Measurements from ENCODE around the gene DNAJC4.

DNAJC4 gene

DNA sequence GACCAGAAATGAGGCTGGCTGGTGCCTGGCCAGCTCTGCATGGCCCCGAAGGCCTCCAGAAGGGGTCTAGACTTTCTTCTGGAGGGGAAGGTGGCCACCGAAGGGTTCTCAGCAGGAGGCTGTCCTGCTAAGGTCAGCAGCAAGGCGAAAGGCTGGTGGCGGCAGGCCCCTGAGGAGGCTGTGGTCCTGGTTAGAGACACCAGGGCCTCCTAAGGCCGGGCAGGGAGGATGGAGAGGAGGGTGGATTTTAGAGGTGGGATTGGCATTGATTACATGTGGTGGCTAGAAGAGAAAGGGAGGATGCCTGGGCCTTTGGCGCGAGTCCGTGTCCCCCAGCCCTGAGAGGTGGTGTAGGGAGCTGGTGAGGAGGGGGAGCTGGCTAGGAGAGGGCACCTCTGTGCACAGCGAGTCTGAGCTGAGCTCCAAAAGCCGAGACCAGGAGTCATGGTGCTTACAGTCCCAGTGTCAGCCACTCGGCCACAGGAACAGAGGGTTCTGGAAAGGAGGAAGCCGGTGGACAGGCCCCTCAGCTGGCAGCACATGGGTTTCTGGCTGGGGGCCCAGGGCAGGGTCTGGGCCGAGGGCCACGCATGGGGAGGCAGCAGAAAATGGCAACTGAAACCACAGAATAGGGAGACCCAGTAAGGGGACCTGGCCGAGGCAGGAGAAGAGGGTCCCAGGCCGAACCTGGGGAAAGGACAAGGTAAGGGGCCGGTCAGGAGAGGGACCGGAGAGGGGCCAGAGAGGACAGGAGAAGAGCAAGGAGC, 21.4 kb upstream of the DNAJC4 start:
- no peak for DNase-seq

DNA sequence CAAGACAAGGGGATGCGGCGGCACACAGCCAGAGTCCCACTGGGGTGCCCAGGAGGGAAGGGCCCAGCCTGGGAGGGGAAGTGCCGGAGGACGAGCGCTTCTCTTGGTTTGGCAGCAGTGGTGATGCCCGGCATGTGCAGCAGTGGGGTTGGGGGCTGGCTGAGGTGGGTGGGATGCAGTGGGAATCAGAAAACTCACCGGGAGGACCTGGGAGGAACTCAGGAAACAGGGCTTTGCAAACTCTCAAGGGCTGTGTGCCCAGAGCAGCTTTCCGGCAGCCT, 20.8 kb upstream of the DNAJC4 start:
- DNase-seq: no peak

DNA sequence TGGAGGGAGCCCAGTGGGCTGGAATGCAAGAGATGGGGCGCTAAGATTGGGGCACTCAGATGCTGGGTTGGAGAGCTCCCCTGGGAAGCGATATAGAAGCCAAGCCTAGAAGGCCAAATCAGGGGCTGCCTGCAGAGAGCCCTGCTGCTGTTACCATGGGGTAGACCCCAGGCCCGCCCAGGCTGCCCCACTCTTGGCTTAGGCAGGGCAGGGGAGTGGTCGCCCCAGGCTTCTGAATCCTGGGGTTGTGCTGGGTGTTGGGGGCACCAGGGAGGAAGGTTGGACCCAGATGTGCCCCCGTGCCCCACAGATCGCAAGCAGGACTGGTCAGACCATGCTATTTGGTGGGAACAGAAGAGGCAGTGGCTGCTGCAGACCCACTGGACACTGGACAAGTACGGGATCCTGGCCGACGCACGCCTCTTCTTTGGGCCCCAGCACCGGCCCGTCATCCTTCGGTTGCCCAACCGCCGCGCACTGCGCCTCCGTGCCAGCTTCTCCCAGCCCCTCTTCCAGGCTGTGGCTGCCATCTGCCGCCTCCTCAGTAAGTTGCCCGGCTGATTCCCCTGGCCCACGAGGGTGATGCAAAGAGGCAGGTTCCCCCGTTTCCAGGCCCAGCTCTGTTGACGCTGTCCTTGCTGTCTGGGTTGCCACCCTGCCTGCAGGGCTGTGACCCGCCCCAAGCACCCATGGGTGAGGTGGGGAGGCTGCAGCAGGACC, 19.9 kb upstream of the DNAJC4 start:
- no peak for DNase-seq

DNA sequence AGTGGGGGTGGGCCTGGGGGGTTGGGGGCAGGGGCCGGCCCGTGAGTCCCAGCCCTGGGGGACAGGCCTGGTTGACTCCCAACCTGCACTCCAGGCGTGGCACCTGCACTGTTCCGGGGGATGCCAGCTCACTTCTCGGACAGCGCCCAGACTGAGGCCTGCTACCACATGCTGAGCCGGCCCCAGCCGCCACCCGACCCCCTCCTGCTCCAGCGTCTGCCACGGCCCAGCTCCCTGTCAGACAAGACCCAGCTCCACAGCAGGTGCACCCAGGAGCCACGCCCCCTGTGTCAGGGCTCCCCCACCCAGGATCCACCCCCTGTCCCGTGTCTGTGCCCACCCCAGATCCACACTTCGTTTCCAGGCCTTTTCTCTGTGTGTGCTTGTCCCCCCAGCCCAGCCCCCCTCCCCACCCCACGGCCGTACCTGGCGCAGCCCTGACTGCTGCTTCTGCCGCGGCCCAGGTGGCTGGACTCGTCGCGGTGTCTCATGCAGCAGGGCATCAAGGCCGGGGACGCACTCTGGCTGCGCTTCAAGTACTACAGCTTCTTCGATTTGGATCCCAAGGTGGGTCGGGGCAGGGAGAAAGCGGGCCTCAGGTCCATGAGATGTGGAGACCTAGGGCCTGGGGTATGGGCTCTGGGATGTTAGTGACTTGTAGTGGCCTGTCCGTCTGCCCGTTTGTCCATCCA, 19.0 kb upstream of the DNAJC4 start:
- DNase-seq: no peak

DNA sequence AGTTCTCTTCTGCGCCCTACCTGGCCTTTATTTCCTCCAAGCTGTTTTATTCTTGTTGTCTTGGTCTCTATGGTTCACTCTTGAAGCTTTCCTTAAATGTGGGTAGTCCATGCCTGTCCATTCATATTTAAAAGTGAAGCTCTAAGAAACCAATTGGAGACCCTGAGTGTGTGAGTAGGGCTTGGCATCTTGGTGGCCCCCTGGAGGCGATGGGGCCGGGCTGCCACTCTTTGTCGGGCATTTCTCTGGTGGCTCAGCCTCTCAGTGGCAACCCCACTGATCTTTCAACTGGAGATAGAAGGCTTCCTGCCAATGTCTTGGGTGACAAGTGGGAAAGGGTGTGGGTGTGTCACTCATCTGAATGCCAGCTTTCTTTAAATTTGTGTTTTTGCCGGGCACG, 13.5 kb upstream of the DNAJC4 start:
- DNase-seq: no peak

DNA sequence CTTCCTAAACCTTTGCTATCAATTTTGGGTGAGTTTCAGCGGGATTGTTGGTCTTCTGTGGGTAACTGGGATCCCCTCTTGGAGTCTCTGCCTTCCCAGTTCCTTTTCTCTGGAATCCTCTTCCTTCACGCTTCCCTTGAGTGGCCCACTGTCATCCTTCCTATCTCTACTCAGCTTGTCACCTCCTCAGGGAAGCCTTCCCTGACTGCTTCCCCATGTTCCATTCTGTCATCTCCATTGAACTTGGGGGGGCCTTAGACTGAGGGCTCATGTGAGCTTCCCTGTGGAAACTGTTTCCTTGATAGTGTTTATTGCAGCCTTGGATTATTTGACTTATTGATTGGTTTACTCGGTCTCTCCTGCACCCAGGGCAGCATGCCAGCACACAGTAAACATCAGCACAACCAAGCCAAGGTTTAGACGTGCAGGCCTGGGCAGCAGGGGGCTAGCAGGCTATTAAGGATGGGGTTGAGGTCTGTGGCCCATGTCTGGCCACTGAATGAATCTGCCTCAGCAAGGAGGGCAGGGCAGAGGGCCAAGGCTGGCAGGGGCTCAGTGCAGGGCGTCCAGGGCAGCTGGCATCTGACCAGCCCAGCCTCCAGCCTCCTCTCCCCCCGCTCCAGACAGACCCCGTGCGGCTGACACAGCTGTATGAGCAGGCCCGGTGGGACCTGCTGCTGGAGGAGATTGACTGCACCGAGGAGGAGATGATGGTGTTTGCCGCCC, 11.6 kb upstream of the DNAJC4 start:
- no peak for DNase-seq

DNA sequence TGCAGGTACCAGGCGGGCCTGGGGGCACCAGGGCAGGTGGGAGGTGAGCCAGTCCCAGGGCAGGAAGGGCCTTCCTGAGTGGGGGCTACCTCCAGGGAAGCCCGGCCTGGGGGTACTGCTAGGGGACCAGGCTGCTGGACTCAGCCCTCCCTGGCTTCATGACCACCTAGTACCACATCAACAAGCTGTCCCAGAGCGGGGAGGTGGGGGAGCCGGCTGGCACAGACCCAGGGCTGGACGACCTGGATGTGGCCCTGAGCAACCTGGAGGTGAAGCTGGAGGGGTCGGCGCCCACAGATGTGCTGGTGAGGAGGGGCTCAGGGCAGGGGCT, 11.0 kb upstream of the DNAJC4 start:
- no peak for DNase-seq

DNA sequence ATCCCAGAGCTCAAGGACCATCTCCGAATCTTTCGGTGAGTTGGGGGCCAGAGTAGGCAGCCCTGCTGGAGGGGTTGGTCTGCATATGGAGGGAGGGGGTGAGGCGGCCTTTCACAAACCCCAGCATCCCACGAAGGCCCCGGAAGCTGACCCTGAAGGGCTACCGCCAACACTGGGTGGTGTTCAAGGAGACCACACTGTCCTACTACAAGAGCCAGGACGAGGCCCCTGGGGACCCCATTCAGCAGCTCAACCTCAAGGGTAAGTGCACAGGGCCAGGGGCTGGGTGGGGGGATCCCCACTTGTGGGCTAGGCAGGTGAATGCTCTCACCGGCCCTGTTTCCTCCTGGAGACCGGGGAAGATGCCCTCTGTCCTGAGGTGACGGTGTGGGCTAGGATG, 10.6 kb upstream of the DNAJC4 start:
- DNase-seq: no peak

DNA sequence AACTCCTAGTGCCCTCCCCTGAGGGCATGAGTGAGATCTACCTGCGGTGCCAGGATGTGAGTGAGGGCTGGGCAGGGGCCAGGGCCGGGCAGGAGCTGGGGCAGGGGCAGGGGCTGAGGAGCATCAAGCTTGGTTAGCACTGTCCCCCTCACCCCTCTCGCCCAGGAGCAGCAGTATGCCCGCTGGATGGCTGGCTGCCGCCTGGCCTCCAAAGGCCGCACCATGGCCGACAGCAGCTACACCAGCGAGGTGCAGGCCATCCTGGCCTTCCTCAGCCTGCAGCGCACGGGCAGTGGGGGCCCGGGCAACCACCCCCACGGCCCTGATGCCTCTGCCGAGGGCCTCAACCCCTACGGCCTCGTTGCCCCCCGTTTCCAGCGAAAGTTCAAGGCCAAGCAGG, 10.1 kb upstream of the DNAJC4 start:
- no peak for DNase-seq

DNA sequence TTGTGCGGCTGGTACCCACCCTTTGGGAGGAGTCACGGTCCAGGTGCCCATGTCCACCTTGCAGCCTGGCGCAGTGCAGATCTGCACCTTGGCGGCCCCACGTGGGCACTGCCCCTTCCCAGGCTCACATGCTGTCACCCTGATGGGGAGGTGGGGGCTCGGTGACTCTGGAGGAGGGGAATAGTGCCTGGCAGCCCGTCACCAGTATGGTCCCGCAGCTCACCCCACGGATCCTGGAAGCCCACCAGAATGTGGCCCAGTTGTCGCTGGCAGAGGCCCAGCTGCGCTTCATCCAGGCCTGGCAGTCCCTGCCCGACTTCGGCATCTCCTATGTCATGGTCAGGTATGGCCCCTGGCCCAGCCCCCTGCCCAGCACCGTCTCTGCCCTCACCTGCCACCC, 9.6 kb upstream of the DNAJC4 start:
- no peak for DNase-seq

DNA sequence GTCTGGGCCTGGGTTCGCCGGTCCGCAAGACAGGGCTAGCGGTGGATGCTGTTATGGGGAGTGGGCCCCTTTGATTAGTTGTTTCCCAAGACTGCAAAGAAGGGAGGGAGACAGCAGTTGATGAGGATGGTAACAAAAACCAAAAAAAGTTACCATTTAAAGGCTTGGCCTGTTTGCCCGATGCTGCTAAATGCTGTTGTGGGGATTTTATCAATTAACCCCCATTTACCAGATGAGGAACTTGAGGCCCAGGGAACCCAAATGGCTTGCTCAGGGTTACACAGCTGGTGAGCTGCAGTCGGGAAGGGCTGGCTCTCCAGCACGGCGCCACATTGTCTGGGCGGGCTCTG, 7.7 kb upstream of the DNAJC4 start:
- no peak for DNase-seq

DNA sequence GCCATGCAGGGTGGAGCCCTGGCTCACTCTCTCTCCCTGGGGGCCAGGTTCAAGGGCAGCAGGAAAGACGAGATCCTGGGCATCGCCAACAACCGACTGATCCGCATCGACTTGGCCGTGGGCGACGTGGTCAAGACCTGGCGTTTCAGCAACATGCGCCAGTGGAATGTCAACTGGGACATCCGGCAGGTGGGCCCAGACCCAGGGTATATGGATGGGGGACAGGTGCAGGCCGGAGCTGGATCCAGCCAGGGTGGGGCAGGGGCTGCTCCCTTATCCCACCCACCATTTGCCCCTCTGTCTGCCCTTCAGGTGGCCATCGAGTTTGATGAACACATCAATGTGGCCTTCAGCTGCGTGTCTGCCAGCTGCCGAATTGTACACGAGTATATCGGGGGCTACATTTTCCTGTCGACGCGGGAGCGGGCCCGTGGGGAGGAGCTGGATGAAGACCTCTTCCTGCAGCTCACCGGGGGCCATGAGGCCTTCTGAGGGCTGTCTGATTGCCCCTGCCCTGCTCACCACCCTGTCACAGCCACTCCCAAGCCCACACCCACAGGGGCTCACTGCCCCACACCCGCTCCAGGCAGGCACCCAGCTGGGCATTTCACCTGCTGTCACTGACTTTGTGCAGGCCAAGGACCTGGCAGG, 7.2 kb upstream of the DNAJC4 start:
- no peak for DNase-seq

DNA sequence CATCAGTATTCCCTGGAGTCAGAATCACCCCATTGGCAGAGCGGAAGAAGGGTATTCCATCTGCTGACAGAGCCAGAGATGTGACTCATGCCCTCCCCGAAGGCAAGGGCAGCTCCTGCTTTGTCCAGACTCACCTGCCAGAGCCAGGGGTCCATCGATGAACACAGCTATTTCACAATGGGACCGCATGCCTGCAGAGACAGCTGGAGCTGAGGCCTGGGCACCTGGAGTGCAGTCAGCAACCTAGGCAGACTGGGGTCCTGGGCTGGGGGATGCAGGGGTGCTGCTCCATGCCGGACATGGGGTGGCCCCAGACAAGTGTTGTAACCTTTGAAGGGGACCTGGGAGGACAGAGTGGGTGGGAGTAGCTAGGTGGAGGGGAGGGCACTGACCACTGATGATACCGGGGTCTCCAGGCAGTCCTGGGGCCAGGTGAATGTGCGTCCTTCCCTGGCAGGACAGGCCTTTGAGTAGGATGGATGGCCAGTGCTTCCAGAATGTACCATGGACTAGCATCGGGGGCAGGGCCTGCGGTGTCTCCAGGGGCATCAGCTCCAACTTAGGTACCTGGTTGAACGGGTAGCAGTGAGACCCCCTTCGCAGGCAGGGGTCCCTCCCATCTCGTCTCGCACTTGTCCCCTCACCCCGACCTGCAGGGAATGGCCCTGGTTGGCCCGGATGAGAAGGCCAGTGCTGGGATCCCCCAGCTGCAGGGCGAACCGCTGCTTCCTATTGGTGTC, 6.0 kb upstream of the DNAJC4 start:
- DNase-seq: no peak

DNA sequence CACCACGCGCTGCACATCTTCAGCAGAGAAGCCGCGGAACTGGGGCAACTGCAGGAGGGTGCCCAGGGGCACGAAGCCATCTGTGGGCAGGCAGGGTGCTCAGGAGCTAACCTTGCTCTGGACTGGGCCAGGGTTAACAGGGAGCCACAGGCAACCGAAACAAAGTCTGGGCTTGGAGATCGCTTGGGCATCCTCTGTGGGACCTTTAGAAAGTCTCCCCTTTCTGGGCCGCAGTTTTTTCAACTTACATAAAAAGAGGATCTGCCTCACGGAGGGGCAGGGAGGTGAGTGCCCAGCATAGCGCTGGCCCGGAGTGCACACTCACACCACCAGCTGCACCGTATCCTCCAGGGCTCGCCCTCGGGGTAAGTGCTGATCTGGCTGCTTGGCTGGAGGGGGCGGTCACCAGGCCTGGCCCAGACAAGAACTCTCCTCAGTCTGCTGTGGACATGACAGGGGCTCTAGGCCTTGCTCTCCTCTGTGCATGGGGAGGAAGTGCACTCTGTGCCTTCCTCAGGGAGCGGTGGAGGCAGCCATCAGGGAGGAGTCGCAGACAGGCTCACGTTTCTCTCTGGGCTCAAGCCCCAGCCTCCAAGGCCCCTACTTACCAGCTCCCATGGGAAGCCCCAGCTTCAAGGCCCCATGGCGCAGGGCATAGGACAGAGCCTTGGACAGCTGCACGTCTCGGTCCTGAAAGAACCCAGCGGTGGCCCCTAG, 5.3 kb upstream of the DNAJC4 start:
- no peak for DNase-seq

DNA sequence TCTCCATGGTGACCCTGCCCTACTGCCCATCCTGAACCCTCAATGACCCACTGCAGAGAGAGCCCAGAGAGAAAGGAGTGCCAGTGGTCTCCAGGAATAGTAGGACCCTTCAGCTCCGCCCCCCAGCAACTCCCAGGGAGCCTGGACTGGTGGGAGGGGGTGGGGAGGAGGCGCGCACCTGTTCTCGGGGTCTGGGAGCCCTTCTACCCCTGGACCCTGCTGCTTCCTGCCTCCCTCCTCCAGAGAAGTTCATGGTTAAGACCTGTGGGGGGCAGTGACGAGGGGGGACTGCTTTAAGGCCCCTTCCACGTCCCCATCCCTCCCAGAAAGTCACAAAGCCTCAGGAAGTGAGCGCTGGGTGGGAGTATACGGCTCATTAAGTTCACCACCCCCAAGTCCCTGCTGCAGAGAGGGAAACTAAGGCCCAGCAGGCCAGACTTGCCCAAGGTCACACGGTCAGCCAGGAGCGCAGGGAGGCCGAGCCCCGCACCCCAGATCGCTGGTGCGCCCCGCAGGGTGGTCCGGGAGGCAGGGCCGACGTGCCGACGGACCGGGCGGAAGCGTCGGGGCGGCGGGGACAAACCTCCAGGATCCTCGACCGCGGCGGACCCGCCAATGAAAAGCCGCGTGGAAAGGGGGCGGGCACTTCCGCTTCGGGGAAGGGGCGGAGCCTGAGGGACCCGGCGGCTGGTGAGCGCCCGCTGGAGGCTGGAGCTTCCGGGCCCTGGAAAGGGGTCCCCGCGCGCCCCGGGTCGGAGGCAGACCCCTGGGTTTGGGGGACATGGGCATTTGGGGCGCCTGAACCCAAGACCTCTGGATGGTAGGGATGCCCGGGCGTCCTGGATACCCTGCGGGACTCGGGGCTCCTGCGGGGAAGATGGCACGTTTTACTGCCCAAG, 4.5 kb upstream of the DNAJC4 start, which contains the start of the genes NUDT22 and TRPT1:
Gene NUDT22 (plus strand): TSS at position 667 of the 899 bp plus-strand sequence. CDS start 379 bp downstream, outside the sequence.
Gene TRPT1 (minus strand): TSS at position 579 of the 899 bp plus-strand sequence. CDS start 326 bp downstream, at position 253.
- DNase-seq: peak; percentile 78 to 80

DNA sequence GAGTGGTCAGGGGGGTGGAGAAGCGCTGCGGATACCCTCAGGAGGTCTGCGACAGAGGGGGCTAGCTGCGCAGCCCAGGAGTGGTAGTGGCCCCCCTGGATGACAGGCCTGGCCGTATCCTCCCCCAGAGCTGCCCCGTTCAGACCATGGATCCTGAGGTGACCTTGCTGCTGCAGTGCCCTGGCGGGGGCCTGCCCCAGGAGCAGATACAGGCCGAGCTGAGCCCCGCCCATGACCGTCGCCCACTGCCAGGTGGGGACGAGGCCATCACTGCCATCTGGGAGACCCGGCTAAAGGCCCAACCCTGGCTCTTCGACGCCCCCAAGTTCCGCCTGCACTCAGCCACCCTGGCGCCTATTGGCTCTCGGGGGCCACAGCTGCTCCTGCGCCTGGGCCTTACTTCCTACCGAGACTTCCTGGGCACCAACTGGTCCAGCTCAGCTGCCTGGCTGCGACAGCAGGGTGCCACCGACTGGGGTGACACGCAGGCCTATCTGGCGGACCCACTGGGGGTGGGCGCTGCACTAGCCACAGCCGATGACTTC, 3.8 kb upstream of the DNAJC4 start:
- DNase-seq: peak; percentile 76 to 77

DNA sequence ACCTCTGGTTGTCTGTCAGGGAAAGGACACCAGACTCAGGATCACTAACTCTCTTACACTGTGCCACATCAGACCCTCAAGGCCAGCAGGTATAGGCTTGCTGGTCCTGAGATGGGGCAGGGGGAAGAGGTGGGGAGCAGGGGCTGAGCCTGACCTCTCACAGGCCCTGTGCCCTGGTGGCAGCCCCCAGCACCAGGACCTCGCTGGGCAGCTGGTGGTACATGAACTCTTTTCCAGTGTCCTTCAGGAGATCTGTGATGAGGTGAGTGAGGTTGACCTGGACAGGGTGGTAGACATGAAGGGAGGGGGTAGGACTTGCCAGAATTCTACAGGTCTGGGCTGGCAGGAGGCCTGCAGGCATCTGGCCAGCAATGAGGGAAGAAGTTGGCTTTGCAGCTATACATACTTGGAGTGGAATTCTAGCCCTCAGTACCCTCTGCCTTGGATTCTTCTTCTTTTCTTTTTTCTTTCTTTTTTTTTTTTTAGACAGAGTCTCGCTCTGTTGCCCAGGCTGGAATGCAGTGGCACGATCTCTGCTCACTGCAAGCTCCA, 2.9 kb upstream of the DNAJC4 start:
- no peak for DNase-seq

DNA sequence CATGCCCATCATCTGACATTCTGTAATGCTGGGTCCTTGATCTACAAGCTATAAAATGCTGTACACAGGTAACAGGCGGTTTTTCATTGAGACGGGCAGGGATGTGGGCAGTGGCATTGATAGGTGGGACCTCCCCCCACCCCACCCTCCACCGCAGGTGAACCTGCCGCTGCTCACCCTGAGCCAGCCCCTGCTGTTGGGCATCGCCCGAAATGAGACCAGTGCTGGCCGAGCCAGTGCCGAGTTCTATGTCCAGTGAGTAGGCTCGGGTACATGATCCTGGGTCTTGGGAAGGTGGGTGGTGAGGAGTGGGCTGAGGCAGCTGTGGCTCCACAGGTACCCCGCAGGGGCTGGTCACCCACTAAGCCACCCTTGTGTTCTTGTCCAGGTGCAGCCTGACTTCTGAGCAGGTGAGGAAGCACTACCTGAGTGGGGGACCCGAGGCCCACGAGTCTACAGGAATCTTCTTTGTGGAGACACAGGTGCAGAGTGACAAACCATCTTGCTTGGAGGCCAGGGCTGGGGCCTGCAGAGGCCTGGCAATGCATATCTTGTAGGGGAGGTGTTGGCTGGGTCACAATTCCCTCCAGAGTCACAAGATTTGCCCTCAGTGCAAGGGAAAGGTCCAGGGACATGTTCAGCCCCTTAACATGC, 1.1 kb upstream of the DNAJC4 start:
- no peak for DNase-seq

DNA sequence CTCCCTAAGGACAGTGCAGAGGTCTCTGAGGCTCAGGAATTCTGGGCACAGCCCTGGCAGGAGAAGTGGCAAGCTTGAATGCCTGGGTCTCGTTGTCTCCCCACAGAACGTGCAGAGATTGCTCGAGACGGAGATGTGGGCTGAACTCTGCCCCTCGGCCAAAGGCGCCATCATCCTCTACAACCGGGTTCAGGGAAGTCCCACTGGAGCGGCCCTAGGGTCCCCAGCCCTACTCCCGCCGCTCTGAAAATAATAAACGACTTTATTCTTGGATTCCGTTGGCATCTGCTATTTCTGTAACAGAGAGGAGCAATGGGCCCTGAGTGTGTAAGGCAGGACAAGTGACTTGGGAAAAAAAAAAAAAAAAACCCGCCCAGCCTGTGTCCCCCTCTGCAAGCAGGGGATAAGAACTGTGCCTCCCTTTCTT, 591 bp upstream of the DNAJC4 start:
- DNase-seq: no peak
